B cell (primary cell): ENCODE measurements around the gene HABP2. TPM values are rescaled to one million over a fixed set of nuclear protein-coding genes. Genes with fewer than 3 reads are reported as not detected.

Experiments used
- ATAC-seq: fragments of 200-7000 bp; cut with Tn5 transposase; one replicate; pipeline ENCODE4 v1.10.0; 2021; ENCODE audit warnings: low read depth, mild to moderate bottlenecking, moderate number of reproducible peaks, moderate library complexity
- CTCF ChIA-PET: fragments of 350-600 bp; sonication (Branson Sonifier 250); formaldehyde crosslinking; loops from one replicate; lab custom pipeline; 2021; ENCODE audit warnings: antibody characterized with exemption, inconsistent platforms; lab: Charles Lee
- POLR2A ChIA-PET: fragments of 350-600 bp; sonication (Branson Sonifier 250); formaldehyde crosslinking; loops from one replicate; lab custom pipeline; 2021; ENCODE audit warnings: antibody characterized with exemption; lab: Charles Lee
- DNase-seq: peaks from one replicate; pipeline ENCODE4 v3.0.0; 2013
- H2AFZ ChIP-seq: 2 replicates; pipeline ENCODE4 v1.6.1; 2012; ENCODE audit warnings: mild to moderate bottlenecking, low read depth, low read length; ENCODE audit not compliant: insufficient read depth, poor library complexity, severe bottlenecking
- H3K27ac ChIP-seq, 2 donors: 1 replicate in 1 of 2; 2 replicates in 1 of 2; pipeline ENCODE4 v1.5.1; 2012 to 2013; ENCODE audit warnings: low read length in 2 of 2, mild to moderate bottlenecking in 2 of 2, moderate library complexity in 1 of 2
- H3K27me3 ChIP-seq, 4 experiments: fragments of 200-600 bp in 1 of 4; sonication (generic) in 1 of 4; replicated peaks in 1 of 4; 1 replicate in 2 of 4; 2 replicates in 2 of 4; pipeline versions ENCODE4 v1.6.1 to v1.7.0; 2013 to 2016; ENCODE audit warnings: low read length in 3 of 4, mild to moderate bottlenecking in 2 of 4, mixed read lengths in 1 of 4, moderate library complexity in 1 of 4; ENCODE audit not compliant: insufficient read depth in 4 of 4, control insufficient read depth in 3 of 4; ENCODE audit errors: control extremely low read depth in 1 of 4
- H3K36me3 ChIP-seq, 2 experiments: replicated peaks in 1 of 2; 1 replicate in 1 of 2; 2 replicates in 1 of 2; pipeline versions ENCODE4 v1.6.1 to v1.7.1; 2013; ENCODE audit warnings: low read length in 1 of 2; ENCODE audit not compliant: insufficient read depth in 2 of 2, control insufficient read depth in 1 of 2; ENCODE audit errors: control extremely low read depth in 1 of 2, extremely low read depth in 1 of 2
- H3K4me1 ChIP-seq, 2 donors: fragments of 200-600 bp in 1 of 2; sonication (generic) in 1 of 2; 1 replicate in 1 of 2; 2 replicates in 1 of 2; pipeline versions ENCODE4 v1.5.1 to v1.6.1; 2013 to 2017; ENCODE audit warnings: low read length in 2 of 2; ENCODE audit not compliant: control insufficient read depth in 2 of 2, insufficient read depth in 2 of 2
- H3K4me2 ChIP-seq: replicated peaks from 2 replicates; pipeline ENCODE3; 2012; ENCODE audit warnings: mild to moderate bottlenecking, low read depth, low read length; ENCODE audit not compliant: poor library complexity, severe bottlenecking
- H3K4me3 ChIP-seq, 5 experiments: fragments of 200-600 bp in 1 of 5; sonication (generic) in 1 of 5; 1 replicate in 3 of 5; 2 replicates in 2 of 5; pipeline versions ENCODE4 v1.5.1 to v1.7.0; 2011 to 2016; ENCODE audit warnings: low read length in 4 of 5, mild to moderate bottlenecking in 4 of 5, low read depth in 2 of 5, control low read depth in 1 of 5, moderate library complexity in 1 of 5; ENCODE audit not compliant: insufficient read depth in 1 of 5; ENCODE audit errors: control extremely low read depth in 1 of 5, extremely low read depth in 1 of 5
- H3K79me2 ChIP-seq: fragments of 200-600 bp; sonication (generic); one replicate; pipeline ENCODE4 v1.6.0; 2016; ENCODE audit warnings: low read length; ENCODE audit not compliant: control insufficient read depth, insufficient read depth
- H3K9ac ChIP-seq: fragments of 200-600 bp; sonication (generic); 2 replicates; pipeline ENCODE4 v1.6.1; 2017; ENCODE audit warnings: mild to moderate bottlenecking, low read length, moderate library complexity
- H3K9me3 ChIP-seq, 3 donors: one replicate each; pipeline versions ENCODE4 v1.6.1 to v1.7.1; 2013; ENCODE audit warnings: low read length in 2 of 3; ENCODE audit not compliant: control insufficient read depth in 2 of 3, insufficient read depth in 1 of 3; ENCODE audit errors: control extremely low read depth in 1 of 3
- H4K20me1 ChIP-seq: 2 replicates; pipeline ENCODE4 v1.6.0; 2012; ENCODE audit warnings: mild to moderate bottlenecking, low read length; ENCODE audit not compliant: insufficient read depth, control insufficient read depth, poor library complexity, severe bottlenecking
- H3K27ac Mint-ChIP-seq: one replicate; pipeline ENCODE4 v1.8.0; 2021; ENCODE audit warnings: mixed read lengths
- H3K27me3 Mint-ChIP-seq: one replicate; pipeline ENCODE4 v1.8.0; 2021; ENCODE audit warnings: mixed read lengths
- H3K4me1 Mint-ChIP-seq: one replicate; pipeline ENCODE4 v1.8.0; 2021; ENCODE audit warnings: mixed read lengths
- H3K4me3 Mint-ChIP-seq: one replicate; pipeline ENCODE4 v1.8.0; 2021; ENCODE audit warnings: mixed read lengths
- H3K9me3 Mint-ChIP-seq: one replicate; pipeline ENCODE4 v1.8.0; 2022; ENCODE audit warnings: mixed read lengths; ENCODE audit not compliant: insufficient read depth
- CTCF ChIP-seq: fragments of 200-600 bp; IDR thresholded peaks from one replicate; pipeline ENCODE4 v1.8.0; 2022; ENCODE audit warnings: antibody characterized with exemption, mild to moderate bottlenecking
- EZH2 ChIP-seq: IDR thresholded peaks from 2 replicates; pipeline ENCODE4 v1.6.1; 2012; ENCODE audit warnings: borderline replicate concordance, low read depth, mild to moderate bottlenecking, moderate library complexity, low read length; ENCODE audit not compliant: insufficient read depth, poor library complexity, severe bottlenecking
- WGBS: methylation state at CpG from one replicate; pipeline ENCODE4 v1.1.5; 2013; ENCODE audit warnings: missing lambda C conversion rate; ENCODE audit not compliant: insufficient coverage; 5-methylcytosine and 5-hydroxymethylcytosine counted together
- intact Hi-C: fragments of 100-400 bp; cut with micrococcal nuclease; formaldehyde crosslinking; loops from one replicate; pipeline ENCODE4 v1.10.0; 2022
- polyA plus RNA-seq: library from polyadenylated mRNA; depleted of rRNA; stranded (reverse); fragments of >200 nt; gene quantifications from 2 replicates; pipeline ENCODE4 v1.2.3, GENCODE V29; 2012
- total RNA-seq, 2 donors: library from RNA; stranded (reverse); fragments of 120-200 nt in 1 of 2; gene quantifications; 1 replicate in 1 of 2; 2 replicates in 1 of 2; pipeline versions ENCODE4 v1.2.3 to v1.2.4, GENCODE V29; 2013 to 2022

Gene HABP2
- total and polyA plus RNA-seq, 2 donors (not counting 1 experiment from before 2014, with no cell fraction given) = not detected

- H3K27ac Mint-ChIP-seq = no peak overlapping the region
- POLR2A ChIA-PET = no interaction called here
- WGBS = 92% methylated on average over 9 of the region's 12 CpGs
- ATAC-seq (no peak), DNase-seq (no peak)
- H4K20me1 ChIP-seq = no peaks in the 10 kb centered on the region
- H3K4me3 ChIP-seq = no peak overlapping the region
- H3K9me3 Mint-ChIP-seq = no peaks in the 10 kb centered on the region
- H3K4me3 Mint-ChIP-seq = no peak overlapping the region
- H3K4me1 ChIP-seq = no peaks in the 10 kb centered on the region
- no peaks in the 10 kb centered on the region for H3K36me3 ChIP-seq
- intact Hi-C loops = no loop called here
- peaks cover 0 to 6% (median 0%) of the 10 kb centered on the region in 3 donors for H3K9me3 ChIP-seq
- H3K27me3 ChIP-seq = peaks cover 0 to 2% (median 0%) of the 10 kb centered on the region in 4 experiments
- H3K9ac ChIP-seq = no peak overlapping the region
- H3K27ac ChIP-seq = no peak overlapping the region
- CTCF ChIA-PET = no interaction called here
- TF ChIP-seq CTCF = no peak
- no peak for TF ChIP-seq EZH2
- no peaks in the 10 kb centered on the region for H3K79me2 ChIP-seq
- H2AFZ ChIP-seq = no peak overlapping the region
- no peak overlapping the region for H3K4me2 ChIP-seq
- H3K27me3 Mint-ChIP-seq = peaks cover 6% of the 10 kb centered on the region
- H3K4me1 Mint-ChIP-seq = no peaks in the 10 kb centered on the region
Observed at GRCh38 chr10:113604572-113604971, 51.7 kb downstream of the HABP2 start.

GRCh38 chr10:113605268-113605978 lies 52.6 kb downstream of the HABP2 start:
- H3K4me3 Mint-ChIP-seq = no peak overlapping the region
- TF ChIP-seq CTCF (no peak), EZH2 (no peak)
- Histone ChIP-seq H3K4me1 (no peaks in the 10 kb centered on the region), H3K9ac (no peak overlapping the region), H2AFZ (no peak overlapping the region), H3K4me2 (no peak overlapping the region), H3K36me3 (no peaks in the 10 kb centered on the region), H3K4me3 (no peak overlapping the region), H3K27me3 (peaks cover 0 to 2% (median 0%) of the 10 kb centered on the region in 4 experiments), H4K20me1 (no peaks in the 10 kb centered on the region), H3K79me2 (no peaks in the 10 kb centered on the region), H3K27ac (no peak overlapping the region), H3K9me3 (peaks cover 0 to 6% (median 0%) of the 10 kb centered on the region in 3 donors)
- 74% methylated on average over 5 of the region's 13 CpGs for WGBS
- intact Hi-C loops = no loop called here
- ChIA-PET POLR2A (no interaction called here), CTCF (no interaction called here)
- ATAC-seq (no peak), DNase-seq (no peak)
- no peaks in the 10 kb centered on the region for H3K9me3 Mint-ChIP-seq
- H3K4me1 Mint-ChIP-seq = no peaks in the 10 kb centered on the region
- H3K27me3 Mint-ChIP-seq = peaks cover 7% of the 10 kb centered on the region
- no peak overlapping the region for H3K27ac Mint-ChIP-seq
